Testis (tissue), 3 donors: ENCODE data around the gene ZNF670. TPM values are rescaled to one million over a fixed set of nuclear protein-coding genes. Genes with fewer than 3 reads are reported as not detected.

ENCODE experiments used
- DNase-seq: peaks from one replicate; pipeline ENCODE4 v3.0.0-alpha.2; 2019
- H3K27ac ChIP-seq, 2 donors: fragments of 200-600 bp; sonication (generic); one replicate each; pipeline ENCODE4 v1.5.1; 2019
- H3K27me3 ChIP-seq: fragments of 200-600 bp; sonication (generic); one replicate; pipeline ENCODE4 v1.5.1; 2019
- H3K36me3 ChIP-seq: fragments of 200-600 bp; sonication (generic); one replicate; pipeline ENCODE4 v1.5.1; 2017; ENCODE audit warnings: low read depth; ENCODE audit errors: missing control alignments
- H3K4me1 ChIP-seq: fragments of 200-600 bp; sonication (generic); one replicate; pipeline ENCODE4 v1.5.1; 2019
- H3K4me3 ChIP-seq, 2 donors: fragments of 200-600 bp; sonication (generic); one replicate each; pipeline ENCODE4 v1.5.1; 2017 to 2019
- H3K9me3 ChIP-seq: fragments of 200-600 bp; sonication (generic); one replicate; pipeline ENCODE4 v1.5.1; 2017
- POLR2A ChIP-seq: fragments of 450-650 bp; IDR thresholded peaks from one replicate; pipeline ENCODE4 v1.6.1; 2017; ENCODE audit warnings: antibody characterized with exemption, mild to moderate bottlenecking, moderate library complexity
- WGBS, 2 donors: methylation state at CpG; one replicate each; pipeline ENCODE4 v1.1.5; 2018; 5-methylcytosine and 5-hydroxymethylcytosine counted together
- intact Hi-C: fragments of 100-400 bp; cut with DNase I; formaldehyde crosslinking; loops from one replicate; pipeline ENCODE4 v1.15.1; 2023; ENCODE audit warnings: low total_unique reads
- polyA plus RNA-seq: library from polyadenylated mRNA; stranded (reverse); fragments of 350-450 nt; fragmentation: Illumina TruSeq; extraction: RNeasy Lipid Tissue Mini Kit (QIAGEN cat#74804); gene quantifications from one replicate; pipeline ENCODE4 v1.2.3, GENCODE V29; 2014; ENCODE audit warnings: low read depth, low replicate concordance; ENCODE audit not compliant: insufficient read depth
- total RNA-seq, 2 donors: library from RNA; depleted of rRNA; stranded (reverse); fragments of >200 nt; gene quantifications; one replicate each; pipeline ENCODE4 v1.2.3, GENCODE V29; 2016
- TF ChIP-seq, protein P1 (sequence below), 3 experiments: fragments of 450-650 bp in 2 of 3; fragments of 200-600 bp in 1 of 3; sonication (generic) in 1 of 3; IDR thresholded peaks; one replicate each; pipeline ENCODE4 v1.5.1; 2016 to 2019; ENCODE audit warnings: antibody characterized with exemption in 3 of 3, mild to moderate bottlenecking in 2 of 3, moderate library complexity in 1 of 3

The ZNF670 gene
- total and polyA plus RNA-seq, 3 donors from 2014 or later: 3.5 to 5.5 (median 5.4) TPM

DNA sequence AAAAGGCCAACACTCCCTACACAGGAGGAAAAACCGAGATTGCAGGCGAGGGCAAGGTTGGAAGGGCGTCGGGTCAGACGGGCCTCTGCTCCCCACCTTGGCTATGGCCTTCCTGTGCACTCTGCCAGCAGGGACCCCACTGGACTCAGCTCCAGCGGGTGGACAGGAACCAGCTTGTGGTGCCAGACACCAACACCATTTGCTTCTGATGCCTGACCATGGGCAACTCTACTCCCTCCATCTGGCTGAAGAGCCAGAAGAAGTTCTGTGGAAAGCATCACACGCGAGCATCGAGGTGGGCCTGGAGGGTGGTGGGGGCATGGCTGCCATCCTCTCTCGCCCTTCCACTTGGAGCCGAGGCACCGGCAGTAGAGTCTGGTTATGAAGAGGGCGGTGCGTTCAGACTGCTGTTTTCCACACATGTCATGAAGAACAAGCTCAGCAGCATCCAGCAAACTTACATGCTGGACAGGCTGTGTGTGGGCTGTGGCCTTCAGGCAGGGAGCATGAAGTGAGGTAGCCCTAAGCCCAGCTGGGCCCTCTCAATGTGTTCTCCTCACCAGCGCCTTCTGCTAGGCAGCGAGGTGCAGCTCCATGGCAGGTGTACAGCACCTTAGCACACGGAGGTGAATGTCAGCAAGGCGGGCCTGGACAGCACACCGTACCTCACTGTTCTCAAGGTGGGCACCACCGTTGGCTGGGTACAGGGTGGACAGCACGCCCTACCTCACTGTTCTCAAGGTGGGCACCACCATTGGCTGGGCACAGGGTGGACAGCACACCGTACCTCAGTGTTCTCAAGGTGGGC is 41.2 kb upstream of the ZNF670 start:
- Histone ChIP-seq H3K4me1 (no peaks in the 10 kb centered on the region), H3K4me3 (no peak overlapping the region), H3K27ac (no peak overlapping the region), H3K9me3 (no peaks in the 10 kb centered on the region), H3K27me3 (no peaks in the 10 kb centered on the region), H3K36me3 (no peaks in the 10 kb centered on the region)
- no peak for DNase-seq
- intact Hi-C loops: no loop called here
- 89 to 92% methylated on average over 15 to 22 of the region's 22 CpGs for WGBS, 2 donors
- no peak for TF ChIP-seq POLR2A
- TF ChIP-seq, protein P1, sequence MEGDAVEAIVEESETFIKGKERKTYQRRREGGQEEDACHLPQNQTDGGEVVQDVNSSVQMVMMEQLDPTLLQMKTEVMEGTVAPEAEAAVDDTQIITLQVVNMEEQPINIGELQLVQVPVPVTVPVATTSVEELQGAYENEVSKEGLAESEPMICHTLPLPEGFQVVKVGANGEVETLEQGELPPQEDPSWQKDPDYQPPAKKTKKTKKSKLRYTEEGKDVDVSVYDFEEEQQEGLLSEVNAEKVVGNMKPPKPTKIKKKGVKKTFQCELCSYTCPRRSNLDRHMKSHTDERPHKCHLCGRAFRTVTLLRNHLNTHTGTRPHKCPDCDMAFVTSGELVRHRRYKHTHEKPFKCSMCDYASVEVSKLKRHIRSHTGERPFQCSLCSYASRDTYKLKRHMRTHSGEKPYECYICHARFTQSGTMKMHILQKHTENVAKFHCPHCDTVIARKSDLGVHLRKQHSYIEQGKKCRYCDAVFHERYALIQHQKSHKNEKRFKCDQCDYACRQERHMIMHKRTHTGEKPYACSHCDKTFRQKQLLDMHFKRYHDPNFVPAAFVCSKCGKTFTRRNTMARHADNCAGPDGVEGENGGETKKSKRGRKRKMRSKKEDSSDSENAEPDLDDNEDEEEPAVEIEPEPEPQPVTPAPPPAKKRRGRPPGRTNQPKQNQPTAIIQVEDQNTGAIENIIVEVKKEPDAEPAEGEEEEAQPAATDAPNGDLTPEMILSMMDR (IDR thresholded peaks at IDR 0.05): no peak

DNA sequence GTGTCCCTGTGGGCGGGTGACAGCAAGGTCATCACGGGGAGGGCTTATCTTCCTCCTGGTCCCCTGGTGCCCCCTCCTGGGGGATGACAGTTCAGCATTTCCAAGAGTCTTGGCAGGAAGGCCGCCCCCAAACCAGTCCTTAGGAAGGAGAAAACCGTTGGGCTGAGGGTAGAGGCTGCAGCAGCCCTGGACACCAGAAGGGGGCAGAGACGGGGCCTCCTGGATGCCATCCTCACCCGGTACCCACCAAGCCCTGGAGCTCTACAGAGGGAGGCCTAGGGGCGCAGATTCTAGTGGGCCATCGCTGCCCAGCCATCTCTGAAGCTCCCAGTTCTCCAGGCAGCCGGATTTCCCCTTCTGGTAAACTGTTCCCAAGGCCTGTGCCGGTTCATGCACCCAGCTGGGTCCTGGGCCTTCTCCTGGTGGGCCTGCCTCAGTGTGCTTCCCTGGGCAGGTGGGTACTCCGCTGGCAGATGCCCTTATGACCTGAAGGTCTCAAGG is 40.4 kb upstream of the ZNF670 start:
- WGBS, 2 donors: 52 to 70% methylated on average over 9 to 11 of the region's 11 CpGs
- no peaks in the 10 kb centered on the region for H3K27me3 ChIP-seq
- no peak for DNase-seq
- no peak for TF ChIP-seq POLR2A
- TF ChIP-seq, protein P1 (IDR thresholded peaks at IDR 0.05): peak in 2 of 3 experiments; percentile 7
- no peaks in the 10 kb centered on the region for H3K9me3 ChIP-seq
- no peak overlapping the region for H3K4me3 ChIP-seq
- H3K4me1 ChIP-seq: no peaks in the 10 kb centered on the region
- H3K27ac ChIP-seq: no peak overlapping the region
- H3K36me3 ChIP-seq: no peaks in the 10 kb centered on the region
- intact Hi-C loops: no loop called here

DNA sequence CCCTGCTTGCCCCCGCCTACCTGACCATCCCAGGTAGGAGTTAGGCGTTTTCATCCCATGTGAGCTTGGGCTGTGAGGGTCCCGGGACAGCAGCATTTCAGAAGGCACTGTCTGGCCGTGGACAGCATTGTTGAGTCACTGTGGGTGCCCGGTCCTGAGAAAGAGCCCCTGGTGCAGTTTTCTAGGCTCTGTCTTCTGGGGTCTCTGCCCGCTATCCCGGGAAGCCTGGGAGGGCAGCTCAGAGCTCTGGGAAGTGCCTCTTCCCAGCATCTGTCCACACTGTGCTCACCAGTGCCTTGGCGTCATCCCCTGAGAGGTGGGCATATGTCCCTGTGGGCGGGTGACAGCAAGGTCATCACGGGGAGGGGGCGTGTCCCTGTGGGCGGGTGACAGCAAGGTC is 36.9 kb upstream of the ZNF670 start:
- Histone ChIP-seq H3K9me3 (no peaks in the 10 kb centered on the region), H3K27me3 (no peaks in the 10 kb centered on the region), H3K4me1 (peaks cover 13% of the 10 kb centered on the region), H3K27ac (no peak overlapping the region), H3K4me3 (no peak overlapping the region), H3K36me3 (no peaks in the 10 kb centered on the region)
- TF ChIP-seq POLR2A: no peak
- TF ChIP-seq, protein P1 (IDR thresholded peaks at IDR 0.05): no peak
- no peak for DNase-seq
- 82% methylated on average over 12 of the region's 12 CpGs; no CpG with 5 or more reads in 1 of the 2 donors for WGBS, 2 donors
- intact Hi-C loops: no loop called here

DNA sequence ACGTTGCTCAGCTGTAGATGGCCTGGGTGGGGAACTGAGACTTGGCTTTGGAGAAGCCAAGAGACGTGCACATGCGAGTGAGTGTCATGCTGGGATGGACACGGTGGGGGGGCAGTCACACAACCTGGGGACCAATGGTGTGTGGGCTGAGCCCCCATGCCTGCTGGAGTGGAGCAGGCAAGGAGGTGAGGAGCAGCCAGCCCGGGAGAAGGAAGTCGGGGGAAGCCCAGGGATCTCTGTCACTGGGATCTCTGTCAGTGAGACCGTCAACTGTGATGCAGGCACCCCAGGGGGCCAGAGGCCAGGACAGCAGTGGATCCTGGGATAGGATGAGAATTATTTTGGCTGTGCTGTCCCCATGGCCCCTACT is 36.5 kb upstream of the ZNF670 start:
- intact Hi-C loops: no loop called here
- Histone ChIP-seq H3K36me3 (no peaks in the 10 kb centered on the region), H3K4me1 (peaks cover 14% of the 10 kb centered on the region), H3K9me3 (no peaks in the 10 kb centered on the region), H3K27me3 (no peaks in the 10 kb centered on the region), H3K27ac (no peak overlapping the region), H3K4me3 (no peak overlapping the region)
- TF ChIP-seq, protein P1 (IDR thresholded peaks at IDR 0.05): no peak
- TF ChIP-seq POLR2A: no peak
- WGBS, 2 donors: 69 to 74% methylated on average over 5 to 7 of the region's 7 CpGs
- DNase-seq: no peak
